Measurements from ENCODE around the gene ABHD2.

The ABHD2 gene

GRCh38 chr15:89072277-89072869 is 15.9 kb upstream of the ABHD2 start:
- no peak for TF ChIP-seq CTCF (IDR thresholded peaks at IDR 0.05; ENCODE audit: insufficient read depth, low read length, missing control alignments)

GRCh38 chr15:89074402-89075012 is 13.7 kb upstream of the ABHD2 start:
- POLR2A ChIA-PET, result interaction anchor here (0.8 kb wide), 1 partner anchor 14 kb away, joined by 4 read pairs; the partner anchor contains the start of gene ABHD2
- no peak for DNase-seq (ENCODE audit: low read depth, low spot score)
- no peak overlapping the region for H3K4me3 ChIP-seq (ENCODE audit: low read depth, low read length)
- no peak for TF ChIP-seq CTCF (IDR thresholded peaks at IDR 0.05; ENCODE audit: insufficient read depth, low read length, missing control alignments)
- CTCF ChIA-PET, result interaction anchor here (0.9 to 5.6 kb wide), 4 partner anchors 9 to 97 kb away, joined by 3 to 33 read pairs (median 4); no protein-coding TSS in a partner anchor

More at GRCh38 chr15:89072277-89072869, 15.9 kb upstream of the ABHD2 start:
- no peak overlapping the region for H3K4me3 ChIP-seq (ENCODE audit: low read depth, low read length)
- CTCF ChIA-PET, result interaction anchor here (0.9 to 2.1 kb wide), 5 partner anchors 12 to 133 kb away, joined by 3 to 9 read pairs (median 5); no protein-coding TSS in a partner anchor
- POLR2A ChIA-PET, result no interaction called here
- no peak for DNase-seq (ENCODE audit: low read depth, low spot score)

GRCh38 chr15:89075101-89075640 is 13.1 kb upstream of the ABHD2 start:
- POLR2A ChIA-PET, result interaction anchor here (1.1 kb wide), 1 partner anchor 27 kb away, joined by 3 read pairs; no protein-coding TSS in a partner anchor
- no peak overlapping the region for H3K4me3 ChIP-seq (ENCODE audit: low read depth, low read length)
- no peak for DNase-seq (ENCODE audit: low read depth, low spot score)
- TF ChIP-seq CTCF (IDR thresholded peaks at IDR 0.05; ENCODE audit: insufficient read depth, low read length, missing control alignments), result no peak
- CTCF ChIA-PET, result interaction anchor here (0.9 to 5.6 kb wide), 3 partner anchors 9 to 54 kb away, joined by 3 to 33 read pairs (median 5); no protein-coding TSS in a partner anchor

- no peak for TF ChIP-seq CTCF (IDR thresholded peaks at IDR 0.05; ENCODE audit: insufficient read depth, low read length, missing control alignments)
- CTCF ChIA-PET, result interaction anchor here (1.3 to 5.6 kb wide), 2 partner anchors 8 to 18 kb away, joined by 5 to 33 read pairs; no protein-coding TSS in a partner anchor
- no peak for DNase-seq (ENCODE audit: low read depth, low spot score)
Measured at GRCh38 chr15:89075846-89076245, 12.4 kb upstream of the ABHD2 start.

DNA sequence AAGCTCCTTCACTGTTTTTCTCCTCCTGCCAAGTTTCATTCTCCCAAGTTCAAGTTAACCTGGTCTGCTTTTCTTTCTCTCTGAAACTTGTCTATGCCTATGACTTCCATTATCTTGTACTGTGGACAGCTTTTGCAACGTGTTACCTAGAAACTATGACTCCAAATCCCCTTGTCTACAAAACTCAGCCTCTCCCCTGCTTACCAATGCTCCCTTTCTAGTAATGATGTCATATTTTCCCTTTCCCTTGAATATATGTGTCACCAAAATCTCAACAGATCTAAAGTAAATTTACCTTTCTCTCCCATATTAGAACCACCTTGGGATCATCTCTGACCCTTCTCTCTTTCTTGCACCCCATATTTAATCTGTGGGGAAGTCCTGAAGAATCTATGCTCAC is 10.5 kb upstream of the ABHD2 start:
- no peak for TF ChIP-seq CTCF (IDR thresholded peaks at IDR 0.05; ENCODE audit: insufficient read depth, low read length, missing control alignments)
- ChIA-PET POLR2A (no interaction called here), CTCF (interaction anchor here (5.6 kb wide), 1 partner anchor 20 kb away, joined by 33 read pairs; no protein-coding TSS in a partner anchor)

More at GRCh38 chr15:89075846-89076245, 12.4 kb upstream of the ABHD2 start:
- POLR2A ChIA-PET, result interaction anchor here (1.1 kb wide), 1 partner anchor 26 kb away, joined by 3 read pairs; no protein-coding TSS in a partner anchor
- H3K4me3 ChIP-seq (ENCODE audit: low read depth, low read length), result no peak overlapping the region

More for the DNA sequence above, 10.5 kb upstream of the ABHD2 start:
- no peak overlapping the region for H3K4me3 ChIP-seq (ENCODE audit: low read depth, low read length)
- DNase-seq (ENCODE audit: low read depth, low spot score), result no peak

Measured in AG04449 (cell line).